Naive B cell (primary cell): Measurements from ENCODE around the gene ELOVL5. TPM values are rescaled to one million over a fixed set of nuclear protein-coding genes. Genes with fewer than 3 reads are reported as not detected.

Source experiments
- ATAC-seq, 2 donors: fragments of 150-1000 bp; cut with Tn5 transposase; 2 replicates each; pipeline ENCODE4 v1.10.0; 2021; ENCODE audit warnings: low read depth in 2 of 2, mild to moderate bottlenecking in 2 of 2, moderate library complexity in 2 of 2
- DNase-seq: peaks from one replicate; pipeline ENCODE4 v3.0.0; 2022
- H3K27ac Mint-ChIP-seq, 6 donors: one replicate each; pipeline ENCODE4 v1.8.0; 2020 to 2022; ENCODE audit warnings: mild to moderate bottlenecking in 6 of 6, mixed read lengths in 6 of 6, moderate library complexity in 5 of 6, inconsistent platforms in 2 of 6
- H3K27me3 Mint-ChIP-seq, 3 donors: one replicate each; pipeline ENCODE4 v1.8.0; 2021 to 2022; ENCODE audit warnings: mixed read lengths in 3 of 3, mild to moderate bottlenecking in 1 of 3
- H3K36me3 Mint-ChIP-seq, 2 donors: one replicate each; pipeline ENCODE4 v1.8.0; 2020 to 2022; ENCODE audit warnings: mixed read lengths in 2 of 2, inconsistent platforms in 1 of 2, mild to moderate bottlenecking in 1 of 2
- H3K4me1 Mint-ChIP-seq, 3 donors: one replicate each; pipeline ENCODE4 v1.8.0; 2020 to 2022; ENCODE audit warnings: mixed read lengths in 3 of 3, inconsistent platforms in 1 of 3, mild to moderate bottlenecking in 1 of 3, moderate library complexity in 1 of 3
- H3K4me3 Mint-ChIP-seq, 8 donors: one replicate each; pipeline ENCODE4 v1.8.0; 2020 to 2022; ENCODE audit warnings: mild to moderate bottlenecking in 8 of 8, mixed read lengths in 8 of 8, moderate library complexity in 8 of 8, inconsistent platforms in 2 of 8
- H3K9me3 Mint-ChIP-seq, 7 donors: one replicate each; pipeline ENCODE4 v1.8.0; 2020 to 2022; ENCODE audit warnings: mixed read lengths in 7 of 7, mild to moderate bottlenecking in 5 of 7, inconsistent platforms in 2 of 7, moderate library complexity in 1 of 7
- polyA plus RNA-seq, 6 donors: library from polyadenylated mRNA; unstranded; fragments of 300-500 nt; fragmentation: Illumina TruSeq; gene quantifications; one replicate each; pipeline ENCODE4 v1.2.3, GENCODE V29; 2021; ENCODE audit warnings: low read depth in 6 of 6

The ELOVL5 gene
- polyA plus RNA-seq, 6 donors from 2014 or later: 124 to 200 (median 166) TPM

DNA sequence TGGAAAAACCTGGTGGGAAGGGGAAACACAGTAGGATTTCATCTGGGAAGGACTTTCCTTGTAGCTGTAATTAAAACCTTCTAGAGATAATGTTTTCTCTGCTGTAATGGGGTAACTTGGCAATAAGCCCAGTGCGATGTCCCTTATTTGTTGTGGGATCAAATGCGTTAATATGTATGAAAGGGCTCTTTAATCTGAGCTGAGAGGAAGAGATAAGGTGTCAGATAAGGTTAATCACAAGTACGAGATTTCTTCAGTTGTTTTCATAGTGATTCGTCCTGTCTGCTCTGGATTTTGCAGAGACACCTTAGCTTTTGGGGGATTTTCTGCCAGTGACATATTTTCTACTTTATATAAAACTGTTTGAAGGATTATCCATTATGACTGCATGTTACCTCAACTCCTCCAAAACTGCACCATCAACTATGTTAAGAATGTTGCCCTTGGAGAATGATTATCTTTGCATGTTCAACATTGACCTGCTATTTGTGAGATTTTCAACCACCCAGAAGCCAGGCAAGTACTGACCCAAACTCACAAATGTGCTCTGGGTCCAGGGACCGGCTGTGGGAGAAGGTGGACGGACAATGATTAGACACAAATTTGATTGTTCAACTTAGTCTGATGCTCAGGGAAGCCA, 21.2 kb upstream of the ELOVL5 start:
- H3K27ac Mint-ChIP-seq: peak overlapping the region in 2 of 6 donors; percentile 18 to 26
- peaks cover 4 to 13% (median 8%) of the 10 kb centered on the region in 7 donors for H3K9me3 Mint-ChIP-seq
- peaks cover 0 to 2% (median 0%) of the 10 kb centered on the region in 3 donors for H3K4me1 Mint-ChIP-seq
- peaks cover 7 to 14% of the 10 kb centered on the region in 2 donors for H3K36me3 Mint-ChIP-seq
- no peaks in the 10 kb centered on the region for H3K27me3 Mint-ChIP-seq
- H3K4me3 Mint-ChIP-seq: no peak overlapping the region
- ATAC-seq (no peak), DNase-seq (no peak)

- Mint-ChIP-seq H3K4me1 (peaks cover 0 to 4% (median 0%) of the 10 kb centered on the region in 3 donors), H3K4me3 (no peak overlapping the region), H3K9me3 (peaks cover 5 to 13% (median 8%) of the 10 kb centered on the region in 7 donors), H3K27me3 (no peaks in the 10 kb centered on the region), H3K27ac (peak overlapping the region in 1 of 6 donors; percentile 23), H3K36me3 (peaks cover 7 to 14% of the 10 kb centered on the region in 2 donors)
- no peak for ATAC-seq
- DNase-seq: no peak
Observed at GRCh38 chr6:53369051-53369450, 20.3 kb upstream of the ELOVL5 start.

GRCh38 chr6:53366128-53366641, 17.4 kb upstream of the ELOVL5 start:
- H3K4me3 Mint-ChIP-seq: no peak overlapping the region
- H3K27ac Mint-ChIP-seq: no peak overlapping the region
- no peak for DNase-seq
- H3K27me3 Mint-ChIP-seq: no peaks in the 10 kb centered on the region
- peaks cover 5 to 16% (median 8%) of the 10 kb centered on the region in 7 donors for H3K9me3 Mint-ChIP-seq
- no peak for ATAC-seq
- H3K4me1 Mint-ChIP-seq: peaks cover 6 to 18% (median 16%) of the 10 kb centered on the region in 3 donors
- H3K36me3 Mint-ChIP-seq: peaks cover 7 to 14% of the 10 kb centered on the region in 2 donors

DNA sequence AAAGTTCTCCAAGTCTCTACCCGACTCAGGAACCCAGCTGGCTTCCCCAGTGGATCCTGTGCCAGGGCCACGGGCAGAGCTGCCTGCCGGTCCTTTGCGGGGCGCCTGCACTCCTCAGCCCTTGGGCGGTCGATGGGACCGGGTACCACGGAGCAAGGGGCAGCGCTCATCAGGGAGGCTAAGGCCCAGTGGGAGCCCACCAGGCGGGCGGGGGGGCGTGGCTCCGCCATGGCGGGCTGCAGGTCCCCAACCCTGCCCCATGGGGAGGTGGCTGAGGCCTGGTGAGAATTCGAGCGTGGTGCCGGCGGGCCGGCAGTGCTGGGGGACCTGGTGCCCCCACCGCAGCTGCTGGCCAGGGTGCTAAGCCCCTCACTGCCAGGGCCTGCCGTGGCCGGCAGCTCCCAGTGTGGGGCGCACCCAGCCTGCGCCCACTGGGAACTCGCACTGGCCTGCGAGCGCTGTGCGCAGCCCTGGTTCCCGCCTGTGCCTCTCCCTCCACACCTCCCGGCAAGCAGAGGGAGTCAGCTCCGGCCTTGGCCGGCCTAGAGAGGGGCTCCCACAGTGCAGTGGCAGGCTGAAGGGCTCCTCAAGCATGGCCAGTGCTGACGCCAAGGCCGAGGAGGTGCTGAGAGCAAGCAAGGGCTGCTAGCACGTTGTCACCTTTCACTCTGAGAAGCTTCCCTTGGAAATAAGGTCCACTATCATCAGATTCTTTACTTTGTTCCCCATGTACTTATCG, 14.8 kb upstream of the ELOVL5 start:
- peaks cover 25 to 40% (median 39%) of the 10 kb centered on the region in 3 donors for H3K4me1 Mint-ChIP-seq
- H3K27me3 Mint-ChIP-seq: no peaks in the 10 kb centered on the region
- H3K36me3 Mint-ChIP-seq: peaks cover 7 to 14% of the 10 kb centered on the region in 2 donors
- no peak overlapping the region for H3K4me3 Mint-ChIP-seq
- ATAC-seq (no peak), DNase-seq (no peak)
- no peak overlapping the region for H3K27ac Mint-ChIP-seq
- peaks cover 5 to 16% (median 8%) of the 10 kb centered on the region in 7 donors for H3K9me3 Mint-ChIP-seq

GRCh38 chr6:53361549-53362031, 12.8 kb upstream of the ELOVL5 start:
- Mint-ChIP-seq H3K36me3 (peaks cover 0 to 1% of the 10 kb centered on the region in 2 donors), H3K9me3 (peaks cover 0 to 8% (median 2%) of the 10 kb centered on the region in 7 donors), H3K4me3 (peak overlapping the region in 2 of 8 donors; percentile 43 to 87), H3K27me3 (no peaks in the 10 kb centered on the region), H3K4me1 (peaks cover 40 to 58% (median 58%) of the 10 kb centered on the region in 3 donors), H3K27ac (peak overlapping the region in 5 of 6 donors; percentile 11 to 98 (median 75))
- no peak for DNase-seq
- ATAC-seq: no peak

GRCh38 chr6:53360093-53360912, 11.6 kb upstream of the ELOVL5 start:
- peaks cover 43 to 64% (median 61%) of the 10 kb centered on the region in 3 donors for H3K4me1 Mint-ChIP-seq
- H3K9me3 Mint-ChIP-seq: peaks cover 0 to 7% (median 0%) of the 10 kb centered on the region in 7 donors
- ATAC-seq (no peak), DNase-seq (no peak)
- peak overlapping the region; percentile 95 to 99 (median 97) for H3K27ac Mint-ChIP-seq
- H3K27me3 Mint-ChIP-seq: no peaks in the 10 kb centered on the region
- no peaks in the 10 kb centered on the region for H3K36me3 Mint-ChIP-seq
- H3K4me3 Mint-ChIP-seq: peak overlapping the region; percentile 81 to 98 (median 92)

GRCh38 chr6:53359843-53360092, 11.0 kb upstream of the ELOVL5 start:
- peaks cover 0 to 4% (median 0%) of the 10 kb centered on the region in 7 donors for H3K9me3 Mint-ChIP-seq
- peak overlapping the region; percentile 95 to 99 (median 97) for H3K27ac Mint-ChIP-seq
- ATAC-seq (no peak), DNase-seq (no peak)
- peaks cover 43 to 64% (median 57%) of the 10 kb centered on the region in 3 donors for H3K4me1 Mint-ChIP-seq
- no peaks in the 10 kb centered on the region for H3K27me3 Mint-ChIP-seq
- no peaks in the 10 kb centered on the region for H3K36me3 Mint-ChIP-seq
- H3K4me3 Mint-ChIP-seq: peak overlapping the region; percentile 81 to 98 (median 92)

DNA sequence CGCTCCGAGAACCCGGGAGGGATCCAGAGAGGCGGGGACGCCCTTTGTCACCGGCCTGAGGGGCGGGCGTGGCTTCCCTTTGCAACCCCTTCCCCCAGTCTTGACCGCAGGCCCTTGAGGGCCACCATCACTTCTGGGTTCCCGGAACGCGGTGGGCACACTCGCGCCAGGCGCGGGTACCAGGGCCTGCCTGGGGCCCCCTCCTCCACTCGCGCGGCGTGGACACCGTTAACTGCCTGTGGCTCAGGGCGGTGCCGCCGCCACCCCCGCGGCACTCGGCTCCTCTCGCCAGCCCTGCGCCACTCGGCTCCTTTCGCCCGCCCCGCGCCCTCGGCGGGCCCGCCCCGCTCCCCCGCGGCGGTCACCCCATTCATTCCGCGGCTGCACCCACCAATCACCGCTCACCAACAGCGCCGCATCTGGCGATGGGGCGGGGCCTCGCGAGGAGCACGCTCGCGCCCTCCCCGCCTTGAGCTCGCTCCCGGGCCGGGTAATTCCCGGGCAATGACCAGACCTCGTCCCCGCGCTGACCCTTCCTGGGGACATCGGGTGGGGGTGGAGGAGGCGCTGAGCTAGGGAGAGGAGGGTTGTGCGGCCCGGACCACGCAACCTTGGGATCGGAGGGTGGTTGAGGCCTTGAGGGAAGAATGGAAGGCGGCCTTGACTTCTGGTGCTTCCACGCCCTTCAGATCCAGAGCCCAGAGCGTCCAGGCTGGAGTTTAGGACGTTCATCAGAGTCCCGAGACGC, 10.5 kb upstream of the ELOVL5 start:
- Mint-ChIP-seq H3K27ac (peak overlapping the region; percentile 96 to 99 (median 98)), H3K9me3 (peaks cover 0 to 4% (median 0%) of the 10 kb centered on the region in 7 donors)

DNA sequence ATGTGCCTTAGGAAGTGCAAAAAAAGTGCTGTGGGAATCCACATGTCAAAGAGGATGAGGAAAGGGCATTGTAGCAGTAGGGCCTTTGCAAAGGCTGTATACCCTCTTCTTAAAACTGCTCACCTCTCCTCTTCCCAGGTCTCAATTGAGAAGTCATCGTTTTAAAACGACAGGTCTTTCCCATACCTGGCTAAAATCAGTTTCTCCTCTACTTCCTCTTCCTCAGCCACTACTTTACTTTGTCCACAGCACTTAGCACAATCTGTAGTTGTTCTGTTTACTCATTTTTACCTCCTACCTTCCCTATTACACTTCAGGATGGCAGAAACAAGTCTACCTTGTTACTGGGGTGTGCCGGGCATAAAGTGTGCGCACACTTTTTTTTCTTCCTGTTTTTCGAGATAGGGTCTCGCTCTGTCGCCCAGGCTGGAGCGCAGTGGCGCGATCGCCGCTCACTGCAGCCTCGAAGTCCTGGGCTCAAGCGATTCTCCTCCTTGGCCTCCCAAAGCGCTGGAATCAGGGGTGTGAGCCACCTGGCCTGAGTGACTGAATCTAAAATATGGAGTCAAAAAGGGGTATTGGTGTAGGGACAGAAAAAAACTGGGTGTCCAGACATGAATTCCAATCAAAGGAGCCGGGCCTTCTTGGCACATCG, 9.8 kb upstream of the ELOVL5 start:
- DNase-seq (peak; percentile 68), ATAC-seq (peak; percentile 62 to 67)
- H3K4me1 Mint-ChIP-seq: peaks cover 46 to 67% (median 57%) of the 10 kb centered on the region in 3 donors
- H3K27ac Mint-ChIP-seq: peak overlapping the region; percentile 96 to 99 (median 98)
- H3K36me3 Mint-ChIP-seq: no peaks in the 10 kb centered on the region
- H3K27me3 Mint-ChIP-seq: no peaks in the 10 kb centered on the region
- H3K4me3 Mint-ChIP-seq: peak overlapping the region; percentile 81 to 98 (median 94)
- peaks cover 0 to 4% (median 0%) of the 10 kb centered on the region in 7 donors for H3K9me3 Mint-ChIP-seq

More for the DNA sequence above, 10.5 kb upstream of the ELOVL5 start:
- Mint-ChIP-seq H3K4me3 (peak overlapping the region; percentile 81 to 98 (median 94)), H3K27me3 (no peaks in the 10 kb centered on the region), H3K4me1 (peaks cover 46 to 67% (median 57%) of the 10 kb centered on the region in 3 donors), H3K36me3 (no peaks in the 10 kb centered on the region)
- DNase-seq: peak; percentile 90
- peak; percentile 90 to 91 for ATAC-seq

- no peak for ATAC-seq
- Mint-ChIP-seq H3K27ac (peak overlapping the region; percentile 44 to 99 (median 98)), H3K4me1 (peaks cover 46 to 67% (median 57%) of the 10 kb centered on the region in 3 donors), H3K36me3 (no peaks in the 10 kb centered on the region), H3K27me3 (no peaks in the 10 kb centered on the region), H3K9me3 (peaks cover 0 to under 1% (median 0%) of the 10 kb centered on the region in 7 donors), H3K4me3 (peak overlapping the region in 7 of 8 donors; percentile 51 to 98 (median 87))
- DNase-seq: no peak
Observed at GRCh38 chr6:53357576-53358360, 9.0 kb upstream of the ELOVL5 start.

DNA sequence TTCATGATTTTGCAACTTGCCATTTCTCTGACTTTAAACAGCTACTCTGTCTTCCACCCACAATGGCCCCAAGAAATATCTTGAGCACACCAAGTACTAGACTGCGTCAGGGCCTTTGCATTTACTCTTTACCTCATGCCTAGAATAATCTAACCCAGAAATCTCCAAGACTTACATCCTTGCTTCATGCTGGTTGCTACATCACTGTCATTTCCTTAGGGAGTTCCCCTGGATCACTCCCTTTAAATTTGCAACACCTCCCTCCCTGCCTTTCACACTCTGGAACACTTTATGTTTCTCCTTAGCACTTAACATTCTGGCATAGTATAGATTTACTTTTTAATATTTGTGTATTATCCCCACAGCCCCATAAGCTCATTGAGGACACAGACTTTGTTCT, 4.9 kb upstream of the ELOVL5 start:
- ATAC-seq (no peak), DNase-seq (no peak)
- no peaks in the 10 kb centered on the region for H3K9me3 Mint-ChIP-seq
- H3K27me3 Mint-ChIP-seq: no peaks in the 10 kb centered on the region
- no peaks in the 10 kb centered on the region for H3K36me3 Mint-ChIP-seq
- no peak overlapping the region for H3K27ac Mint-ChIP-seq
- H3K4me3 Mint-ChIP-seq: peak overlapping the region in 1 of 8 donors; percentile 33
- peaks cover 33 to 39% (median 37%) of the 10 kb centered on the region in 3 donors for H3K4me1 Mint-ChIP-seq
